Tibial artery (tissue), 4 donors: ENCODE measurements around the gene MMGT1.
"Not testable (repeated sequence)": the region's sequence is repeated elsewhere in the genome, so short reads cannot be mapped to it uniquely, and the experiment has no call there.

ENCODE experiments used
- DNase-seq, 2 donors: peaks; one replicate each; pipeline ENCODE4 v3.0.0-alpha.2; 2019
- H3K27ac ChIP-seq, 2 donors: fragments of 200-600 bp; sonication (generic) in 1 of 2; 1 replicate in 1 of 2; 2 replicates in 1 of 2; pipeline ENCODE4 v1.5.1; 2018 to 2019; ENCODE audit warnings: mild to moderate bottlenecking in 1 of 2
- H3K27me3 ChIP-seq, 2 donors: fragments of 200-600 bp; sonication (generic) in 1 of 2; one replicate each; pipeline versions ENCODE4 v1.5.1 to v1.6.0; 2016 to 2019
- H3K36me3 ChIP-seq, 3 donors: fragments of 200-600 bp; sonication (generic) in 2 of 3; one replicate each; pipeline ENCODE4 v1.5.1; 2016 to 2019; ENCODE audit warnings: mild to moderate bottlenecking in 2 of 3
- H3K4me1 ChIP-seq, 4 donors: fragments of 200-600 bp; sonication (generic) in 2 of 4; 1 replicate in 3 of 4; 2 replicates in 1 of 4; pipeline ENCODE4 v1.5.1; 2016 to 2019
- H3K4me3 ChIP-seq, 2 donors: fragments of 200-600 bp; sonication (generic) in 1 of 2; 1 replicate in 1 of 2; 2 replicates in 1 of 2; pipeline ENCODE4 v1.5.1; 2018 to 2019; ENCODE audit warnings: mild to moderate bottlenecking in 2 of 2
- H3K9me3 ChIP-seq, 3 donors: fragments of 200-600 bp; sonication (generic) in 1 of 3; one replicate each; pipeline ENCODE4 v1.5.1; 2016 to 2019
- CTCF ChIP-seq, 2 experiments: fragments of 200-600 bp in 1 of 2; fragments of 450-650 bp in 1 of 2; IDR thresholded peaks; one replicate each; pipeline ENCODE4 v1.5.1; 2017 to 2019; ENCODE audit warnings: antibody characterized with exemption in 2 of 2, mild to moderate bottlenecking in 1 of 2, moderate library complexity in 1 of 2
- intact Hi-C: fragments of 100-400 bp; cut with DNase I; formaldehyde crosslinking; loops from one replicate; pipeline ENCODE4 v1.15.0; 2023; ENCODE audit warnings: low total_unique reads

Gene MMGT1

DNA sequence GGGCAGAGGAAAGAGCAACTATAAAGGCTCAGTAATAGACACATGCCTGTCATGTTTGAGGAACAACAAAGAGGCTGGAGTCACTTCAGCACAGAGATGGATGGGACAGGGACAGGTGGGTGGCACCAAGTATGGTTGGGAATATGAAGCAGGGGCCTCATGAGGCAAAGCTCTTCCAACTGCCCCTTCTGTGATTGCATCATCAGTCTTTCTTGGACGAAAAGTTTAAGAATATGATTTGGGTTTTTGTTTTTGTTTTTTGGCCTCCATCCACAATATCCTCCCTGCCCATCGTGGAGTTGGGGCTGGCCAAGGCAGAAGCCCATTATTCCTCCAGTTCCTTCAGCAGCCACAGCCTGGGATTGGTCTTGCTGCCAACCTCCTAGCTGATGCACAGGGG lies 45.9 kb downstream of the MMGT1 start:
- no peak for TF ChIP-seq CTCF (IDR thresholded peaks at IDR 0.05)
- Histone ChIP-seq H3K36me3 (no peaks in the 10 kb centered on the region), H3K4me1 (no peaks in the 10 kb centered on the region), H3K4me3 (no peak overlapping the region), H3K9me3 (no peaks in the 10 kb centered on the region), H3K27ac (no peak overlapping the region), H3K27me3 (no peaks in the 10 kb centered on the region)
- intact Hi-C loops = no loop called here
- DNase-seq = no peak

- no peak for TF ChIP-seq CTCF (IDR thresholded peaks at IDR 0.05)
- H3K36me3 ChIP-seq = no peaks in the 10 kb centered on the region
- H3K9me3 ChIP-seq = no peaks in the 10 kb centered on the region
- no peak overlapping the region for H3K4me3 ChIP-seq
- intact Hi-C loops = no loop called here
- no peaks in the 10 kb centered on the region for H3K27me3 ChIP-seq
- H3K27ac ChIP-seq = no peak overlapping the region
- DNase-seq = no peak
- H3K4me1 ChIP-seq = no peaks in the 10 kb centered on the region
Measured at GRCh38 chrX:135923353-135923752, 50.4 kb downstream of the MMGT1 start.

- H3K36me3 ChIP-seq, H3K27me3 ChIP-seq, H3K4me3 ChIP-seq, intact Hi-C loops, H3K4me1 ChIP-seq, H3K9me3 ChIP-seq, DNase-seq, H3K27ac ChIP-seq: not testable (repeated sequence)
Measured at GRCh38 chrX:135920516-135920915, 53.3 kb downstream of the MMGT1 start.

GRCh38 chrX:135914404-135914803 lies 59.4 kb downstream of the MMGT1 start:
- no peak for DNase-seq
- Histone ChIP-seq H3K36me3 (no peaks in the 10 kb centered on the region), H3K4me1 (no peaks in the 10 kb centered on the region), H3K27ac (no peak overlapping the region), H3K27me3 (no peaks in the 10 kb centered on the region), H3K4me3 (no peak overlapping the region), H3K9me3 (no peaks in the 10 kb centered on the region)
- no peak for TF ChIP-seq CTCF (IDR thresholded peaks at IDR 0.05)
- intact Hi-C loops = no loop called here
